Neural cell (in vitro differentiated cells): Measurements from ENCODE around the gene CDH12. TPM values are rescaled to one million over a fixed set of nuclear protein-coding genes. Genes with fewer than 3 reads are reported as not detected.

Experiments
- H2AFZ ChIP-seq: fragments of 200-600, 300-800 bp; sonication (generic), shearing (Covaris generic); 2 replicates; pipeline ENCODE4 v1.6.0; 2014; ENCODE audit warnings: low read depth, mild to moderate bottlenecking, antibody characterized with exemption, low read length, moderate library complexity
- H3F3A ChIP-seq: fragments of 200-600 bp; shearing (Covaris generic); 2 replicates; pipeline ENCODE4 v1.6.1; 2016; ENCODE audit warnings: mild to moderate bottlenecking, moderate library complexity, mixed read lengths, antibody characterized with exemption, low read length; ENCODE audit not compliant: insufficient read depth, poor library complexity, severe bottlenecking
- H3K27ac ChIP-seq: fragments of 200-600, 300-800 bp; sonication (generic), shearing (Covaris generic); 2 replicates; pipeline ENCODE4 v1.5.1; 2014; ENCODE audit warnings: mild to moderate bottlenecking, low read length, moderate library complexity
- H3K27me3 ChIP-seq: fragments of 300-800, 200-600 bp; sonication (generic), shearing (Covaris generic); 2 replicates; pipeline ENCODE4 v1.6.0; 2014; ENCODE audit warnings: mild to moderate bottlenecking, low read depth, low read length, moderate library complexity; ENCODE audit not compliant: insufficient read depth
- H3K36me3 ChIP-seq: fragments of 300-800, 200-600 bp; sonication (generic), shearing (Covaris generic); 2 replicates; pipeline ENCODE4 v1.5.1; 2014; ENCODE audit warnings: mild to moderate bottlenecking, antibody characterized with exemption, low read length, moderate library complexity; ENCODE audit not compliant: insufficient read depth
- H3K4me2 ChIP-seq: fragments of 300-800, 200-600 bp; sonication (generic), shearing (Covaris generic); 2 replicates; pipeline ENCODE4 v1.6.0; 2014; ENCODE audit warnings: mild to moderate bottlenecking, low read length
- H3K4me3 ChIP-seq: fragments of 300-800, 200-600 bp; sonication (generic), shearing (Covaris generic); 2 replicates; pipeline ENCODE4 v1.5.1; 2014; ENCODE audit warnings: mild to moderate bottlenecking, low read length, moderate library complexity
- H3K79me2 ChIP-seq: fragments of 200-600 bp; shearing (Covaris generic); replicated peaks from 2 replicates; pipeline ENCODE4 v1.6.0; 2014; ENCODE audit warnings: mild to moderate bottlenecking, low read length, moderate library complexity; ENCODE audit not compliant: insufficient read depth
- H3K9ac ChIP-seq: fragments of 300-800, 200-600 bp; sonication (generic), shearing (Covaris generic); 2 replicates; pipeline ENCODE4 v1.6.1; 2016; ENCODE audit warnings: mild to moderate bottlenecking, low read length, mixed read lengths
- H3K9me2 ChIP-seq: fragments of 200-600 bp; shearing (Covaris generic); 2 replicates; pipeline ENCODE4 v1.6.1; 2016; ENCODE audit warnings: mild to moderate bottlenecking, low read length, mixed read lengths; ENCODE audit not compliant: insufficient read depth
- H3K9me3 ChIP-seq: fragments of 200-600, 300-800 bp; sonication (generic), shearing (Covaris generic); 2 replicates; pipeline ENCODE4 v1.6.1; 2016; ENCODE audit warnings: mild to moderate bottlenecking, mixed run types, low read length, moderate library complexity, mixed read lengths
- H4K20me1 ChIP-seq: fragments of 200-600 bp; shearing (Covaris generic); 2 replicates; pipeline ENCODE4 v1.6.1; 2016; ENCODE audit warnings: mild to moderate bottlenecking, mixed run types; ENCODE audit not compliant: insufficient read depth
- EP300 ChIP-seq: fragments of 450-650 bp; conservative IDR thresholded peaks from 2 replicates; pipeline ENCODE4 v1.6.1; 2014; ENCODE audit warnings: antibody characterized with exemption, mild to moderate bottlenecking, moderate library complexity; ENCODE audit not compliant: poor library complexity, severe bottlenecking
- EZH2 ChIP-seq: fragments of 200-600, 300-800 bp; shearing (Covaris generic), sonication (generic); IDR thresholded peaks from 2 replicates; pipeline ENCODE4 v1.6.1; 2014; ENCODE audit warnings: antibody characterized with exemption, low read length, borderline replicate concordance, mild to moderate bottlenecking; ENCODE audit not compliant: insufficient read depth, poor library complexity, severe bottlenecking
- MXI1 ChIP-seq: fragments of 450-650 bp; conservative IDR thresholded peaks from 2 replicates; pipeline ENCODE4 v1.6.1; 2014; ENCODE audit warnings: antibody characterized with exemption, mild to moderate bottlenecking; ENCODE audit not compliant: poor library complexity, severe bottlenecking
- POLR2AphosphoS5 ChIP-seq: IDR thresholded peaks from 2 replicates; pipeline ENCODE4 v1.6.1; 2012
- RAD21 ChIP-seq: fragments of 450-650 bp; conservative IDR thresholded peaks from 2 replicates; pipeline ENCODE4 v1.6.1; 2014; ENCODE audit warnings: antibody characterized with exemption, mild to moderate bottlenecking, moderate library complexity
- SMC3 ChIP-seq: fragments of 450-650 bp; conservative IDR thresholded peaks from 2 replicates; pipeline ENCODE4 v1.6.1; 2014; ENCODE audit warnings: antibody characterized with exemption, mild to moderate bottlenecking, moderate library complexity; ENCODE audit not compliant: poor library complexity
- TAF1 ChIP-seq: IDR thresholded peaks from 2 replicates; pipeline ENCODE4 v1.6.1; 2012; ENCODE audit warnings: low read depth
- polyA plus RNA-seq: library from polyadenylated mRNA; depleted of rRNA; stranded (reverse); fragments of >200 nt; gene quantifications from 2 replicates; pipeline ENCODE4 v1.2.3, GENCODE V29; 2014
- TF ChIP-seq, protein P1 (sequence below): fragments of 450-650 bp; IDR thresholded peaks from 2 replicates; pipeline ENCODE4 v1.5.1; 2014; ENCODE audit warnings: antibody characterized with exemption, mild to moderate bottlenecking, moderate library complexity; ENCODE audit not compliant: poor library complexity, severe bottlenecking
- TF ChIP-seq, protein P2 (sequence below): IDR thresholded peaks from 2 replicates; pipeline ENCODE4 v1.6.1; 2012; ENCODE audit warnings: borderline replicate concordance

Gene CDH12
- polyA plus RNA-seq, 1 donor from 2014 or later, result 2.1 TPM

DNA sequence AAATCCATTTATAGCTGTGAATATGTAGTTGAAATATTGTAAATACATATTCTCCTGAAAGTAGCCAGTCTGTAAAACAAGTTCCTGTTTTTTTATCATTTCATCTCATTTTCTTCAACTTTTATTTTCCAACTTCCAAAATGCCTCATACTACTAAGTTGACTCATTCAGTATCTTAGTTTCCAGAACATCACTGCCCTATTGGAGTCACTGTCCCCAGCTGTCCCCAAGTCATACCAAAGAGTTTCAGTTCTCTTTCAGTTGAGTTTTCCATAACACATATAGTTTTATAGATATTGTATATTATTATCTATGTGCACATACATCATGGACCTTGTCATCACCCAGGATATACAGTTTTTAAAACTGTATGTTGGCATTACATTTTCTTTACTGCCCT lies 261.7 kb downstream of the CDH12 start:
- Histone ChIP-seq H3K9me3 (no peaks in the 10 kb centered on the region), H3F3A (no peaks in the 10 kb centered on the region), H3K9ac (no peak overlapping the region), H3K27ac (no peak overlapping the region), H3K9me2 (no peaks in the 10 kb centered on the region), H3K4me2 (no peak overlapping the region), H3K79me2 (no peaks in the 10 kb centered on the region), H4K20me1 (no peaks in the 10 kb centered on the region), H3K4me3 (no peak overlapping the region), H3K27me3 (no peaks in the 10 kb centered on the region), H3K36me3 (no peaks in the 10 kb centered on the region), H2AFZ (no peak overlapping the region)
- TF ChIP-seq TAF1, result no peak
- no peak for TF ChIP-seq EP300
- TF ChIP-seq SMC3, result no peak
- no peak for TF ChIP-seq POLR2AphosphoS5
- no peak for TF ChIP-seq EZH2
- TF ChIP-seq, protein P1, sequence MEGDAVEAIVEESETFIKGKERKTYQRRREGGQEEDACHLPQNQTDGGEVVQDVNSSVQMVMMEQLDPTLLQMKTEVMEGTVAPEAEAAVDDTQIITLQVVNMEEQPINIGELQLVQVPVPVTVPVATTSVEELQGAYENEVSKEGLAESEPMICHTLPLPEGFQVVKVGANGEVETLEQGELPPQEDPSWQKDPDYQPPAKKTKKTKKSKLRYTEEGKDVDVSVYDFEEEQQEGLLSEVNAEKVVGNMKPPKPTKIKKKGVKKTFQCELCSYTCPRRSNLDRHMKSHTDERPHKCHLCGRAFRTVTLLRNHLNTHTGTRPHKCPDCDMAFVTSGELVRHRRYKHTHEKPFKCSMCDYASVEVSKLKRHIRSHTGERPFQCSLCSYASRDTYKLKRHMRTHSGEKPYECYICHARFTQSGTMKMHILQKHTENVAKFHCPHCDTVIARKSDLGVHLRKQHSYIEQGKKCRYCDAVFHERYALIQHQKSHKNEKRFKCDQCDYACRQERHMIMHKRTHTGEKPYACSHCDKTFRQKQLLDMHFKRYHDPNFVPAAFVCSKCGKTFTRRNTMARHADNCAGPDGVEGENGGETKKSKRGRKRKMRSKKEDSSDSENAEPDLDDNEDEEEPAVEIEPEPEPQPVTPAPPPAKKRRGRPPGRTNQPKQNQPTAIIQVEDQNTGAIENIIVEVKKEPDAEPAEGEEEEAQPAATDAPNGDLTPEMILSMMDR, result no peak
- no peak for TF ChIP-seq MXI1
- TF ChIP-seq, protein P2, sequence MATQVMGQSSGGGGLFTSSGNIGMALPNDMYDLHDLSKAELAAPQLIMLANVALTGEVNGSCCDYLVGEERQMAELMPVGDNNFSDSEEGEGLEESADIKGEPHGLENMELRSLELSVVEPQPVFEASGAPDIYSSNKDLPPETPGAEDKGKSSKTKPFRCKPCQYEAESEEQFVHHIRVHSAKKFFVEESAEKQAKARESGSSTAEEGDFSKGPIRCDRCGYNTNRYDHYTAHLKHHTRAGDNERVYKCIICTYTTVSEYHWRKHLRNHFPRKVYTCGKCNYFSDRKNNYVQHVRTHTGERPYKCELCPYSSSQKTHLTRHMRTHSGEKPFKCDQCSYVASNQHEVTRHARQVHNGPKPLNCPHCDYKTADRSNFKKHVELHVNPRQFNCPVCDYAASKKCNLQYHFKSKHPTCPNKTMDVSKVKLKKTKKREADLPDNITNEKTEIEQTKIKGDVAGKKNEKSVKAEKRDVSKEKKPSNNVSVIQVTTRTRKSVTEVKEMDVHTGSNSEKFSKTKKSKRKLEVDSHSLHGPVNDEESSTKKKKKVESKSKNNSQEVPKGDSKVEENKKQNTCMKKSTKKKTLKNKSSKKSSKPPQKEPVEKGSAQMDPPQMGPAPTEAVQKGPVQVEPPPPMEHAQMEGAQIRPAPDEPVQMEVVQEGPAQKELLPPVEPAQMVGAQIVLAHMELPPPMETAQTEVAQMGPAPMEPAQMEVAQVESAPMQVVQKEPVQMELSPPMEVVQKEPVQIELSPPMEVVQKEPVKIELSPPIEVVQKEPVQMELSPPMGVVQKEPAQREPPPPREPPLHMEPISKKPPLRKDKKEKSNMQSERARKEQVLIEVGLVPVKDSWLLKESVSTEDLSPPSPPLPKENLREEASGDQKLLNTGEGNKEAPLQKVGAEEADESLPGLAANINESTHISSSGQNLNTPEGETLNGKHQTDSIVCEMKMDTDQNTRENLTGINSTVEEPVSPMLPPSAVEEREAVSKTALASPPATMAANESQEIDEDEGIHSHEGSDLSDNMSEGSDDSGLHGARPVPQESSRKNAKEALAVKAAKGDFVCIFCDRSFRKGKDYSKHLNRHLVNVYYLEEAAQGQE, result no peak
- TF ChIP-seq RAD21, result no peak

DNA sequence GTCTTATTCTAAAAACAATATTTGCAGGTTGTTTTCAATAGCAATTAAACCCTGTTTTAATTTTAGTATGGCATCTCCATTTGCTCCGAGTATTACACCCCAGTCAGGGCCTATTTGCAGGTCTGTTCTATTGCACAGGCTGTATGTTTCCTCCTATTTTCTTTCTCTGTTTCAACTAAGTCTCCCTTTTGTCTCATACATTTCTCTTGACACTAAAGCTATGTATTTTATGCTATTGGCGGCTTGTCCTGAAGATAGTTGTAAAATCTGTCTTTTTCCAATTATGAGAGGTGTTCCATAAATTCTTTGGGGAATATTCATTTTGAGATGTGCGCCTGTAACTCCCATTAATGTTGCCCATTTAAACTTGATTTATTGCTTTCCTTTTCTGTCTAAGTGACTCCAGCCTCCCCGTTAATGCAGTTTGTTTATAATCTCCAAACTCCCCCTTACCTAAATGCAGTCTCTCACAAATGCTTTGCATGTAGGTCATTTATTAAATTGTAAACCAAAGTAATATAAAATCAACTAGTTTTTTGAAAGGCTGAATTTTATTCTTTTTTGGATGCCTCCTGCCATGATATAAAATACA lies 262.4 kb downstream of the CDH12 start:
- Histone ChIP-seq H3K27ac (no peak overlapping the region), H3K9me3 (no peaks in the 10 kb centered on the region), H3K4me2 (no peak overlapping the region), H3K9me2 (no peaks in the 10 kb centered on the region), H2AFZ (no peak overlapping the region), H3K9ac (no peak overlapping the region), H4K20me1 (no peaks in the 10 kb centered on the region), H3K27me3 (no peaks in the 10 kb centered on the region), H3F3A (no peaks in the 10 kb centered on the region), H3K36me3 (no peaks in the 10 kb centered on the region), H3K79me2 (no peaks in the 10 kb centered on the region), H3K4me3 (no peak overlapping the region)
- TF ChIP-seq SMC3 (no peak), RAD21 (no peak), POLR2AphosphoS5 (no peak)

DNA sequence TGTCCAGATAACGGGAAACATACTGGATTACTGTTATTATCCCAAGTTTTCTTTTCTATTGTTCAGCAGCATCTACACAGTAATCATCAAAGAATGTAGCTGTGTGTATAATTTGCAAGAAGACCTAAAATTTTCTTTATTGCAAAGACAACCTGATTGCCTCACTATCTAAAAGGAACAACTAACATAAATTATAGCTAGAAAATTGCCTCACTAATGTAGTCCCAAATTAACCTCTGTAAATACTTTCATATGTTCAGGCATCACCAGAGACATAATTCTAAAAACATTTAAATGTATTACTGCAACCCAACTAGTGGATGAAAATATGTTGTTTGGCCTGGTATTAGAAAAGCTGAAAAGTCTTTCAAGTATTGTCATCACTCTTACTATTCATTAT lies 275.4 kb downstream of the CDH12 start:
- Histone ChIP-seq H3K4me2 (no peak overlapping the region), H3K36me3 (no peaks in the 10 kb centered on the region), H3F3A (no peaks in the 10 kb centered on the region), H3K79me2 (no peaks in the 10 kb centered on the region), H3K27ac (no peak overlapping the region), H3K9me2 (no peaks in the 10 kb centered on the region), H3K9me3 (peaks cover 4% of the 10 kb centered on the region), H3K4me3 (no peak overlapping the region), H3K27me3 (peaks cover 17% of the 10 kb centered on the region), H3K9ac (no peak overlapping the region), H2AFZ (no peak overlapping the region), H4K20me1 (no peaks in the 10 kb centered on the region)
- TF ChIP-seq, protein P1, result no peak
- TF ChIP-seq RAD21, result no peak
- no peak for TF ChIP-seq SMC3
- no peak for TF ChIP-seq POLR2AphosphoS5
- TF ChIP-seq EZH2, result no peak
- no peak for TF ChIP-seq EP300
- TF ChIP-seq MXI1, result no peak
- no peak for TF ChIP-seq TAF1
